ENCODE results near the gene TMEM25.
"Not testable (repeated sequence)": the region's sequence is repeated elsewhere in the genome, so short reads cannot be mapped to it uniquely, and the experiment has no call there.

TMEM25 gene

DNA sequence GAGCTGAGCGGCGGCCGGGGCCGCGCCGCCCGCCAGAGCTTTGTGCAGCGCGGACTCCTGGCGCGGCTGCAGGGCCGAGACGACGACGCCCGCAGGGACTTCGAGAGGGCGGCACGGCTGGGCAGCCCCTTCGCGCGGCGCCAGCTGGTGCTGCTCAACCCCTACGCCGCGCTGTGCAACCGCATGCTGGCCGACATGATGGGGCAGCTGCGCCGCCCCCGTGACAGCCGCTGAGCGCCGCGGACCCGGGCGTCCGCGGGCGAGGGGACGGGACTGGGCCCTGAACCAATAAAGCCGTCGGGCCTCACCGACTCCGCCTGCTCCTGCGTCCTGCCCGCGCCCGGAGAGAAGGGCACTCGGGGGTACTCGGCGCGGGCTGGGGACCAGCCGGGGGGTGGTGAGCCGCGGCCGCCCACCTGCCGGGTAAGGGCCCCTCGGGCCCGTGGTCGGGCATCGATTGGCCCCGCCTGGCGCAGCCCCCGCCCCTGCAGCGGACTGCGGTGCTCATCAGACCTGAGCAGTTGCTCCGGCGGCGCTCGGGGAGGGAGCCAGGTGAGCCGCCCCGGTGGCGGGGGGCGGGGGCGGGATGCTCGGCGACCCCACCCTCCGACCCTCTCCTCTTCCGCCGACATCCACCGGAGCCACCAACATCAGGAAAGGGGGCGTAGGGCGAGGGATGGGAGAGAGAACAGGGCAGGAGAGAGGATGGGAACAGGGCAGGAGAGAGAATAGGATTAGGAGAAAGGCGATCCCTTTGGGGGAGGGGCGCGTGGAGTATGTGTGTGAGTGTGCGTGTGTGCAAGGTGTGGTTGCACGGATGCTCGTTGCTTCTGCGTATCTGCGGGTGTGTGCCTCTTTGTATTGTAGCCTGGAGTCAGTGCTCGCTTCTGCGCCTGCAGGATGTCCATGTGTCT lies at the start of gene TMEM25:
Gene TMEM25 (plus strand): TSS at position 510 of the 914 bp plus-strand sequence. CDS start 610 bp downstream, outside the sequence.
- no peak for DNase-seq

DNA sequence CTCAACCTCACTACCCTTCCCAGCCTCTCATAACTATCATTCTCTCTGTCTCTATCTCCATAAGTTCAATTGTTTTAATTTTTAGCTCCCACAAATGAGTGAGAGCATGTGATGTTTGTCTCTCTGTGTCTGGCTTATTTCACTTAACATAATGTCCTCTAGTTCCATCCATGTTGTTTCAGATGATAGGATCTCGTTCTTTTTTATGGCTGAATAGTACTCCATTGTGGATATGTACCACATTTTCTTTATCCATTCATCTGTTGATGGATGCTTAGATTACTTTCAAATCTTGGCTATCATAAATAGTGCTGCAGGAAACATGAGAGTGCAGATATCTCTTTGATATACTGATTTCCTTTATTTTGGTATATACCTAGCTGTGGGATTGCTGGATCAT lies 49.8 kb upstream of the TMEM25 start:
- DNase-seq, result not testable (repeated sequence)

DNA sequence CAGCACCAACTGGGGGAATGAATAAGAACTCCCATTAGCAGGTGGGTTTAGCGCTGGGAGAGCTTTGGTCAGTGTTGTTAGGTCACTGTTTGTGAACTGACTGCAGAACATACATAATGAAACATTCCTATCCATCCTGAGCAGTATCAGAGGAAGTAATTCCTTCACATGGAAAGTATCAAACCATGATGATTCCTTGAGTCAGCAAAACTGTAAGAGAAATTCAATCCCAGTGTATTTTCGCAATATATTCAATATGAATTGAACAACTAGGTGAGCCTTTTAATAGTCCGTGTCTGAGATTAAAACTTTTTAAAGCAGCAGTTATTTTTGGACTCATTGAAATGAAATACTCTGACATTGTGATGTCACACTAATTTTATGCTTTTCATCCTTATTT lies 46.6 kb upstream of the TMEM25 start:
- no peak for DNase-seq

DNA sequence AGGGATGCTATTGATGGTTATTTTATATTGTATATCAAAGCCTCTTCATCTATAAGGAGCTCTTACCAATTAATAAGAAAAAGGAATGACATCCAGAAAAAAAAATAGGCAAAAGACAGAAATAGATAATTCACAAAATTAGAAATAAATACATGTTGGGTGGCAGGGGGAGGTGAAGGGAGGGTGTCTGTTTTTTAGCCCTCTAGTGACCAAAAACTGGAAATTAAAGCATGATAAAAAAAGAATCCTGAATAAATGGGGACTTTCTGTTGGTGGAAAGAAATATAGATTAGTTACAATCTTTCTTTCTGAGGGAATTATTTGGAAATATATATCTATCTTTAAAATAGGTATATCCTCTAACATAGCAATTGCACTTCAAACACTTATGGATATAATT lies 45.7 kb upstream of the TMEM25 start:
- DNase-seq, result no peak

DNA sequence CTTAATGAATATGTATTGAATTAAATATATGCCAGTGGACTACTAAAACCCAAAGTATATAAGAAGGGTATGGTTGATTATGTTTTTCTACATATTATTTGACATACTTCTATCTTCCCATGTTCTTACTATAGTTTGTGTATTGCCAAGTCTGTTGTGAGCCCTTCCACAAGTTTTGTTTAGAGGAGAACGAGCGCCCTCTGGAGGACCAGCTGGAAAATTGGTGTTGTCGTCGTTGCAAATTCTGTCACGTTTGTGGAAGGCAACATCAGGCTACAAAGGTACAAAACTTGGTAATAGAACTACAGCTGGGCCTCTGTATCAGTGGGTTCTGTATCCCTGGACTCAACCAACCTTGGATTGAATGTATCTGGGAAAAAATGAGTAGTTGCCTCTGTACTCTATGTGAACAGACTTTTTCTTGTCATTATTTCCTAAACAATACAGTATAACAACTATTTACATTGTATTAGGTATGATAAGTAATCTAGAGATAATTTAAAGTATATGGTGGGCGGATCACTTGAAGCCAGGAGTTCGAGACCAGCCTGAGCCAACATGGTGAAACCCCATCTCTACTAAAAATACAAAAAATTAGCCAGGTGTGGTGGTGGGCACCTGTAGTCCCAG lies 42.4 kb upstream of the TMEM25 start:
- DNase-seq, result no peak

DNA sequence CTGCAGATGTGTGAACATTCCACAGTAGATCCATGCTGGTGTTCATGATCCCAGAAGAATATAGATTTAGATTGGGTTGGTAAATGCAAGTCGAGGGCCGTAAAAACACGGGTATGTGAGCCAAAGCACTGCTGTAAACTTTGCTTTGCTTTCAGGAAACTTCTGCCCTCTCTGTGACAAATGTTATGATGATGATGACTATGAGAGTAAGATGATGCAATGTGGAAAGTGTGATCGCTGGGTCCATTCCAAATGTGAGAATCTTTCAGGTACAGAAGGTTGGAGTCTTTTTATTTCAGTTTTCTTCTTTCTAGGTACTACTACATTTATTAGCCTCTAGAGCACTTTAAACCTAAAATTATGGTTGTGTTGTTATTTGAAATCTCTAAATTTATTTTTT lies 40.0 kb upstream of the TMEM25 start:
- no peak for DNase-seq

DNA sequence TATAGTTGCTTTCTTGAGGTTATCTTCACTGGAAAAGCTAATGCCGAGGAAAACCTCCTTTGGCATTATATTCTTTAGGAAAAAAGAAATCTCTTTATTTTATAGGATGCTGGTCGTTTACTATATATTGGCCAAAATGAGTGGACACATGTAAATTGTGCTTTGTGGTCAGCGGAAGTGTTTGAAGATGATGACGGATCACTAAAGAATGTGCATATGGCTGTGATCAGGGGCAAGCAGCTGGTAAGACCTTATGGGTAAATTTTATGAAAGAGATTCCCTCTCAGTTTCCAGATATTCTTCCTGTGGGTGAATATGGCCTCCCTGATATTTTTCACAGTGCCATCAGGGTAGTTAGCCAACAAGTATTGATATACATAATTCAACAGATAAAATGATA lies 33.2 kb upstream of the TMEM25 start:
- no peak for DNase-seq

DNA sequence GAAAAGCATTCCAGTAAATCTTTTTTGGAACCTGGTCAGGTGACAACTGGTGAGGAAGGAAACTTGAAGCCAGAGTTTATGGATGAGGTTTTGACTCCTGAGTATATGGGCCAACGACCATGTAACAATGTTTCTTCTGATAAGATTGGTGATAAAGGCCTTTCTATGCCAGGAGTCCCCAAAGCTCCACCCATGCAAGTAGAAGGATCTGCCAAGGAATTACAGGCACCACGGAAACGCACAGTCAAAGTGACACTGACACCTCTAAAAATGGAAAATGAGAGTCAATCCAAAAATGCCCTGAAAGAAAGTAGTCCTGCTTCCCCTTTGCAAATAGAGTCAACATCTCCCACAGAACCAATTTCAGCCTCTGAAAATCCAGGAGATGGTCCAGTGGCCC lies 27.8 kb upstream of the TMEM25 start:
- no peak for DNase-seq

DNA sequence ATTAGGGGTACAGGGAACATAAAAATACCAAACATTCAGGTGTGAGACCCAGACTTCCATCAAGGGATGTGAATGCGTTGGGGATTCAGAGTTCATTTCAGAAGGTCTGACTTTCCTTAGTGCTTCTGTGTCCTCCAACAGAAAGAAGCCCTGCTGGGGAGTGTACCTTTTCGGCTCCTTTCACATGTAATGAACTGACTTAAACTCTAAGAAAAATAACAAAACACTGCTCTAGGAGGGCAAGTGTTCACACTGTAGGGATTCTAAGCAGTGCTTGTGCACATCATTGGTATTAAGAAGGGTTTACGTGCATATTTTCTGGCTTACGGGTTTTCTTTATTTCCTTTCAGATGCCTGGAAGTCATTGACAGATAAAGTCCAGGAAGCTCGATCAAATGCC lies 19.4 kb upstream of the TMEM25 start:
- DNase-seq, result no peak

DNA sequence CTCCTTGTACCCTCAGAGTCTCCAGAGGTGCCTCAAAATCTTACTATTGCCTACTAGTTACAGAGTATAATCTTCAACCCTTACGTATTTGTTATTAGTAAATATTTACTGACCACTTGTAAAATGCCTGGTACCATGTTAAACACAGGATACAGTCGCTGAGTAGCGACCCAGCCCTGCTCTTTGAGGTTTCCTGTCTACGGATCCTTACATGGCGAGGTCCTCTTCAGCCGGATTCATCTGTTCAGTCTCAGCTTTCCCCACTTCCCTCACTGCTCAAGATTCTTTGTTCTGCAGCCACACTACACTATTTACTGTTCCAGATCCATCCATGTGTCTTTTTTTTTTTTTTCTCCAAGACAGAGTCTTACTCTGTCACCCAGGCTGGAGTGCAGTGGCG lies 16.9 kb upstream of the TMEM25 start:
- no peak for DNase-seq

DNA sequence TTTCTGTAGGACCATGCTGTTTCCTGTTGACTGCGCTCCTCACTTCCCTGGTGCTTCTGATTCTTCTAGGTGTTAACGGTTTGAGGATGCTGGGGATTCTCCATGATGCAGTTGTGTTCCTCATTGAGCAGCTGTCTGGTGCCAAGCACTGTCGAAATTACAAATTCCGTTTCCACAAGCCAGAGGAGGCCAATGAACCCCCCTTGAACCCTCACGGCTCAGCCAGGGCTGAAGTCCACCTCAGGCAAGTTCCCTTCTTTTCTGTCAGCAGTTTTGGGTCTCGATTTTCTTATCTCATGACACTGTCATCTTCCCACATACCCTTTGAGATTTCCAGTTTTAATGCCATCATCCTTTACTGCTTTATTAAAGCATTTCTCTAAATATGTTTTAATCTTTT lies 11.4 kb upstream of the TMEM25 start:
- no peak for DNase-seq

DNA sequence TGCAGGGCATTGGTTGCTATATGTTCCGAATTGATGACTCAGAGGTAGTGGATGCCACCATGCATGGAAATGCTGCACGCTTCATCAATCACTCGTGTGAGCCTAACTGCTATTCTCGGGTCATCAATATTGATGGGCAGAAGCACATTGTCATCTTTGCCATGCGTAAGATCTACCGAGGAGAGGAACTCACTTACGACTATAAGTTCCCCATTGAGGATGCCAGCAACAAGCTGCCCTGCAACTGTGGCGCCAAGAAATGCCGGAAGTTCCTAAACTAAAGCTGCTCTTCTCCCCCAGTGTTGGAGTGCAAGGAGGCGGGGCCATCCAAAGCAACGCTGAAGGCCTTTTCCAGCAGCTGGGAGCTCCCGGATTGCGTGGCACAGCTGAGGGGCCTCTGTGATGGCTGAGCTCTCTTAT lies 9.1 kb upstream of the TMEM25 start:
- no peak for DNase-seq

DNA sequence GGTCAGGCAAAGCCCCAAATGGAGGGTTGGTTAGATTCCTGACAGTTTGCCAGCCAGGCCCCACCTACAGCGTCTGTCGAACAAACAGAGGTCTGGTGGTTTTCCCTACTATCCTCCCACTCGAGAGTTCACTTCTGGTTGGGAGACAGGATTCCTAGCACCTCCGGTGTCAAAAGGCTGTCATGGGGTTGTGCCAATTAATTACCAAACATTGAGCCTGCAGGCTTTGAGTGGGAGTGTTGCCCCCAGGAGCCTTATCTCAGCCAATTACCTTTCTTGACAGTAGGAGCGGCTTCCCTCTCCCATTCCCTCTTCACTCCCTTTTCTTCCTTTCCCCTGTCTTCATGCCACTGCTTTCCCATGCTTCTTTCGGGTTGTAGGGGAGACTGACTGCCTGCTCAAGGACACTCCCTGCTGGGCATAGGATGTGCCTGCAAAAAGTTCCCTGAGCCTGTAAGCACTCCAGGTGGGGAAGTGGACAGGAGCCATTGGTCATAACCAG lies 8.4 kb upstream of the TMEM25 start:
- no peak for DNase-seq

DNA sequence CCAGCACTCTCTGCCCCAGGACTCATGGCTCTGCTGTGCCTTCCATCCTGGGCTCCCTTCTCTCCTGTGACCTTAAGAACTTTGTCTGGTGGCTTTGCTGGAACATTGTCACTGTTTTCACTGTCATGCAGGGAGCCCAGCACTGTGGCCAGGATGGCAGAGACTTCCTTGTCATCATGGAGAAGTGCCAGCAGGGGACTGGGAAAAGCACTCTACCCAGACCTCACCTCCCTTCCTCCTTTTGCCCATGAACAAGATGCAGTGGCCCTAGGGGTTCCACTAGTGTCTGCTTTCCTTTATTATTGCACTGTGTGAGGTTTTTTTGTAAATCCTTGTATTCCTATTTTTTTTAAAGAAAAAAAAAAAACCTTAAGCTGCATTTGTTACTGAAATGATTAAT lies 6.6 kb upstream of the TMEM25 start:
- no peak for DNase-seq

DNA sequence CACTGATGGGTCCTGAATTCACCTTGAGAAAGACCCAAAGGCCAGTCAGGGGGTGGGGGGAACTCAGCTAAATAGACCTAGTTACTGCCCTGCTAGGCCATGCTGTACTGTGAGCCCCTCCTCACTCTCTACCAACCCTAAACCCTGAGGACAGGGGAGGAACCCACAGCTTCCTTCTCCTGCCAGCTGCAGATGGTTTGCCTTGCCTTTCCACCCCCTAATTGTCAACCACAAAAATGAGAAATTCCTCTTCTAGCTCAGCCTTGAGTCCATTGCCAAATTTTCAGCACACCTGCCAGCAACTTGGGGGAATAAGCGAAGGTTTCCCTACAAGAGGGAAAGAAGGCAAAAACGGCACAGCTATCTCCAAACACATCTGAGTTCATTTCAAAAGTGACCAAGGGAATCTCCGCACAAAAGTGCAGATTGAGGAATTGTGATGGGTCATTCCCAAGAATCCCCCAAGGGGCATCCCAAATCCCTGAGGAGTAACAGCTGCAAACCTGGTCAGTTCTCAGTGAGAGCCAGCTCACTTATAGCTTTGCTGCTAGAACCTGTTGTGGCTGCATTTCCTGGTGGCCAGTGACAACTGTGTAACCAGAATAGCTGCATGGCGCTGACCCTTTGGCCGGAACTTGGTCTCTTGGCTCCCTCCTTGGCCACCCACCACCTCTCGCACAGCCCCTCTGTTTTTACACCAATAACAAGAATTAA lies 6.1 kb upstream of the TMEM25 start:
- no peak for DNase-seq

DNA sequence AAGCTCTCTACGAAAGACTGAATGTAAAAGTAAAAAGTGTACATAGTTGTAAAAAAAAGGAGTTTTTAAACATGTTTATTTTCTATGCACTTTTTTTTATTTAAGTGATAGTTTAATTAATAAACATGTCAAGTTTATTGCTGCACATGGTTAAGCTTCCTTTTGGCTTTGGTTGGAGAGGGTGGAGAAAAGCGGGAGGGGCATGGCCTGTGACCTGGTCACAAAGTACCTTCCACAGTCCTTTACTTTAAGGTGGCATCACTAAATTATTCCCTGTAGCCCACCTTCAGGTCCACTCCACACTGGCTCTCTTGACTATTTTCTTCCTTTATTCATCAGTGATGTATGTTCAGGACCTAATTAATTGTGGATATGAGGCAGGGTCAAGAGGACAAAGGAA lies 4.3 kb upstream of the TMEM25 start:
- DNase-seq, result no peak

DNA sequence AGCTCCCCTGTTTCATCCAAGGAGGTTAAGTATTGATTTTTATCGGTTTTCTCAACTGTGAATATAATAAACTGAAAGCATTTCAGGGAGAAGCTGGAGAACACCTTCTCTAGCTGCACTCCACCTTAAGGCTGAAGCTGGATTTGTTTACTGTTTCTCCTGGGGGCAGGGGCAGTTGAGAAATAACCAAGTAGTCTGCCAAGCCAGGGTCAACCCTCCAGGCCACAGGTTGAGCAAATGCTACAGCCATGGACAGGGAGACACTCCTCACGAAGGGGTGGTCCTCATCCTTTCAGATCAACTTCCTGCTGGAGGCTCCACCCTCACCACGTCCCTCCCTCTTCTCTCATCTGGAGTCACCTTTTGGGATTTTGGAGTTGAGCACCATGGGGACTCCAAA lies 3.9 kb upstream of the TMEM25 start, which contains the start of gene TTC36:
Gene TTC36 (plus strand): TSS at position 366 of the 400 bp plus-strand sequence. CDS start 21 bp downstream, at position 387.
- DNase-seq, result no peak

DNA sequence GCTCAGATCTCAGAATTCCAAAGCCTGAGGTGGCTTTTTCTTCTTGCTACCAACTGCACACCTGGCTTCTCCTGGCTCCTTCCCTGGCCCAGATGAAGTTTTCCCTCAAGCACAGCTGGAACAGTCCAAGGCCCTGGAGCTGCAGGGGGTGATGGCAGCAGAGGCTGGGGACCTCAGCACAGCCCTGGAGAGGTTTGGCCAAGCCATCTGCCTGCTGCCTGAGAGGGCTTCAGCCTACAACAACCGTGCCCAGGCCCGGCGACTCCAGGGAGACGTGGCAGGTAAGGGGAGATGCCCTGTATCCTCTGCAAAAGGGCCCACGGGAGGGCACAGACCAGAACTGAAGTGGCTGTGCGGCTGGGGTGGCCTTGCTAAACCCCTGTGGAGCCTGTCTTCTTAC lies 2.5 kb upstream of the TMEM25 start:
- no peak for DNase-seq

DNA sequence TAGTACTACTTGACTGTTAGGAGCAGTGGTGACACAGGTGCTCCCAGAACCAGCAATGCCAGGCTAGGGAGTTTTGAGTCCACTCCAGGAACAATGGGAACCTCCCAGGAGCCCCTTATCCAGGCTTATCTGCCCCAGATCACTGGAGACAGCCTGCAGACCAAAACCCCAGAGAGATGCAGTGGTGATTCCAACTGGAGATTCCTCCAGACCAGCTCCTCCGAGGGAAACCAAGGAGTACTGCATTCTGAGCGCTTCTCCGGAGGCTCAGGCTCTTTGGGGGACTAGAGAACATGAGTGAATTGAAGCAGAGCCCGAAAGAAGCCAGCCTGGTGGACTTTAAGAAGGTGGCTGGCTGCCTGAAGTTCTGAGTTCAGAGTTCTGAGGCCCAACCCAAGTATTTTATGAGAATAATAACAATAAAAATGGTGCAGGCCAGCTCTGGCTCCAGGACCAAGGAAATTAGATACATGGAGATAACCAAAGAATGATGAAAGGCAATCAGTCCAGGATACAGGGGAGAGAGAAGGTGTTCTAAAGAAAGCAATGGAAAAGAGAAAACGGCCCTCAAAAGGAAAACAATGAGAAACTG lies 1.3 kb upstream of the TMEM25 start:
- DNase-seq, result no peak

DNA sequence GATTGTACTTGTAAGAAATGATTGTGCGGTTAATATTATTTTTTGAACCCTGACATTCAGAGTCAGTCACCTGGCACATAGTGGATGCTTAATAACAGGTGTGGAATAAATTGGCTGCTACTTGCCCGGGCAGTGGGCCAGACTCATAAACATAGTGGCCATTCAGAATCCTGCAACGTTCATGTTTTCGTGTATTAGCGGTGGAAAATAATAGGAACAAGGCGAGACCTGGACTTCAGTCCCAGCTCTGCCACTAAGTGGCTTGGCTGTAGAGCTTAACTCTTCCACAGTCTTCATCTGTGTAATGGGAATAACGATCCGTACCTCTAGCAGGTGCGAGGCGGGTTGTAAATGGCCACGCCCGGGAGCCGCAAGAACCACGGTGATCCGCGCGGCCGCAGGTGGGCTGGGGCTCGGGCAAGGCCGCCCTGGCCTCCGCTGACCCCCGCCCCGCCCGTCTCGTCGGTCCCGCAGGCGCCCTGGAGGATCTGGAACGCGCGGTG lies 761 bp upstream of the TMEM25 start:
- no peak for DNase-seq

DNA sequence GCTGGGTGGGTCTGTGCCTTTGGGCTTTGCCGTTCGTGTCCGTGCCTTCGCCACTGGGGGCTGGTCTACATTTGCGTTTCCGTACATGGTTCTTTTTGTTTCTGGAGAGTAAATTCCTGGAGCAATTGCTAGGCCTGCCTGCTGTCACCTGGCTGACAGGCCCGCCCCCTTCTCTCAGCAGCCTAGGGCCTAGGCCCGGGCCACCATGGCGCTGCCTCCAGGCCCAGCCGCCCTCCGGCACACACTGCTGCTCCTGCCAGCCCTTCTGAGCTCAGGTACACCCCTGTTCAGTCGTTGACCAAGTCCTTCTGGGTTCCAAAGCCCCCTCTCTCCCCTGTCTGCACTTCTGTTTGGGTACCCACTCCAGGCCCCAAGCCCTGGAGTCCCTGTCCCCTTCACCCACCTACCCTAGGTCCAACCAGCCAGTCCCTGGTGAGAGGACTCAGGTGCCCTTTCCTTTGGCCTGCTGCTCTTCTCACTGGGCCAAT lies 649 bp downstream of the TMEM25 start:
- no peak for DNase-seq

DNA sequence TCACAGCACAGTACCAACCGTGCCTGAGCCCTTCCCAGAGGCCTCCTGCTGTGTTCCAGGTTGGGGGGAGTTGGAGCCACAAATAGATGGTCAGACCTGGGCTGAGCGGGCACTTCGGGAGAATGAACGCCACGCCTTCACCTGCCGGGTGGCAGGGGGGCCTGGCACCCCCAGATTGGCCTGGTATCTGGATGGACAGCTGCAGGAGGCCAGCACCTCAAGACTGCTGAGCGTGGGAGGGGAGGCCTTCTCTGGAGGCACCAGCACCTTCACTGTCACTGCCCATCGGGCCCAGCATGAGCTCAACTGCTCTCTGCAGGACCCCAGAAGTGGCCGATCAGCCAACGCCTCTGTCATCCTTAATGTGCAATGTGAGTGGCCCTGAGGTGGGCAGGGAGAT lies 1.1 kb downstream of the TMEM25 start:
- no peak for DNase-seq
